Measurements from ENCODE around the gene NAA25. TPM values are rescaled to one million over a fixed set of nuclear protein-coding genes. Genes with fewer than 3 reads are reported as not detected.

Gene NAA25
- total RNA-seq: 10 to 100 TPM; 13.9 to 30.8 (median 23.0) TPM

GRCh38 chr12:112108202-112109079 is at the start of gene NAA25:
NAA25 (minus strand) TSS chr12:112108783; CDS start chr12:112108773, 10 bp downstream.
- peak within 1 kb of the TSS; percentile 72 for H3K4me3 ChIP-seq (ENCODE audit: low read depth, poor library complexity, severe bottlenecking)
- 1% methylated on average over 24 to 44 of the region's 74 CpGs for WGBS, 2 donors
- TF ChIP-seq POLR2A (IDR thresholded peaks at IDR 0.05): no peak
- TF ChIP-seq, protein P1, sequence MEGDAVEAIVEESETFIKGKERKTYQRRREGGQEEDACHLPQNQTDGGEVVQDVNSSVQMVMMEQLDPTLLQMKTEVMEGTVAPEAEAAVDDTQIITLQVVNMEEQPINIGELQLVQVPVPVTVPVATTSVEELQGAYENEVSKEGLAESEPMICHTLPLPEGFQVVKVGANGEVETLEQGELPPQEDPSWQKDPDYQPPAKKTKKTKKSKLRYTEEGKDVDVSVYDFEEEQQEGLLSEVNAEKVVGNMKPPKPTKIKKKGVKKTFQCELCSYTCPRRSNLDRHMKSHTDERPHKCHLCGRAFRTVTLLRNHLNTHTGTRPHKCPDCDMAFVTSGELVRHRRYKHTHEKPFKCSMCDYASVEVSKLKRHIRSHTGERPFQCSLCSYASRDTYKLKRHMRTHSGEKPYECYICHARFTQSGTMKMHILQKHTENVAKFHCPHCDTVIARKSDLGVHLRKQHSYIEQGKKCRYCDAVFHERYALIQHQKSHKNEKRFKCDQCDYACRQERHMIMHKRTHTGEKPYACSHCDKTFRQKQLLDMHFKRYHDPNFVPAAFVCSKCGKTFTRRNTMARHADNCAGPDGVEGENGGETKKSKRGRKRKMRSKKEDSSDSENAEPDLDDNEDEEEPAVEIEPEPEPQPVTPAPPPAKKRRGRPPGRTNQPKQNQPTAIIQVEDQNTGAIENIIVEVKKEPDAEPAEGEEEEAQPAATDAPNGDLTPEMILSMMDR (IDR thresholded peaks at IDR 0.05): no peak
- DNase-seq (ENCODE audit: low spot score in 2 of 2): peak; percentile 83 to 97
- intact Hi-C loops (cut with DNase I; ENCODE audit: low total_unique reads): no loop called here

DNA sequence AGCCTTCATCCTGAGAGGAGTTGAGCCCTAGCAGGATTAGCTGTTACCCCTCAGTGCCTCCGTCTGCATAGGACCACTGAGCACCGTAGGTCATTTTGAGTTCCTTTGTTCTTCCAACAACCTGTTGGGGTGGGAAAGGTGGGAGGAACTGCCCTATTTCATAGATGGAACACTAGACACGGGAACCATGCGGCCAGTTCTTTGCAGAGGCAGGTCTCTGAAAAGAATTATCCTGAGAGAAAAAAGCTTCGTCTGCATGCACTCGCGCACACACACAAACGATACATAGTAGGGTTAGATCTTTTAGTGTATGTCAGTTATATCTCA is 45.3 kb upstream of the NAA25 start:
- intact Hi-C loops (cut with DNase I; ENCODE audit: low total_unique reads): no loop called here
- TF ChIP-seq POLR2A (IDR thresholded peaks at IDR 0.05): no peak
- TF ChIP-seq, protein P1 (IDR thresholded peaks at IDR 0.05): no peak
- 87% methylated on average over 8 of the region's 8 CpGs for WGBS, 2 donors
- DNase-seq (ENCODE audit: low spot score in 2 of 2): no peak
- H3K4me3 ChIP-seq (ENCODE audit: low read depth, poor library complexity, severe bottlenecking): no peak overlapping the region

GRCh38 chr12:112153181-112153892 is 44.8 kb upstream of the NAA25 start:
- DNase-seq (ENCODE audit: low spot score in 2 of 2): peak in 1 of 2 donors; percentile 66
- no peak for TF ChIP-seq POLR2A (IDR thresholded peaks at IDR 0.05)
- TF ChIP-seq, protein P1 (IDR thresholded peaks at IDR 0.05): no peak
- WGBS, 2 donors: 80 to 87% methylated on average over 11 of the region's 11 CpGs

DNA sequence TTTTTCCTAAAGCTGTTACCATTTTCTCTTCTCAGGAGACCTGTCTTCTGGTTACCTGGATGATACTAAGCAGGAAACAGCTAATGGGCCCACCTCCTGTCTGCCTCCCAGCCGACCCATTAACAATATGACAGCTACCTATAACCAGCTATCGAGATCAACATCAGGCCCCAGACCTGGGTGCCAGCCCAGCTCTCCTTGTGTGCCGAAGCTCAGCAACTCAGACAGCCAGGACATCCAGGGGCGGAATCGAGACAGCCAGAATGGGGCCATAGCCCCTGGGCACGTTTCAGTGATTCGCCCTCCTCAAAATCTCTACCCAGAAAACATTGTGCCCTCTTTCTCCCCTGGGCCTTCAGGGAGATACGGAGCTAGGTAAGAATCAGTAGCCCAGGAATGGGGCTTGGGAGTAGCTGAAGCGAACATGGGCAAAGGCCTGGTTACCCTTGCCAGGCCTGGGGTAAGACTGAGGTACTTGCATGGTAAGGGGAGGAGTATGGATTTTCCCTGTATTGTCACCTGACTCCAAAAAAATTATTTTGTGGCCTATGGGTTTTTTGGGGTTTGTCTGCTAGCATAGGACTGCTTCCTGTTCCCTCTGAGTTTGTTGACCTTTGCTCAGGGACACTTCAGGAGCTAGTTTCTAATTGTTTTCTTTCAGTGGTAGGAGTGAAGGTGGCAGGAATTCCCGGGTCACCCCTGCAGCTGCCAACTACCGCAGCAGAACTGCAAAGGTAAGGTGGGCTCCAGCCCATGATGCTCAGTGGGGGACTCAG is 43.4 kb upstream of the NAA25 start:
- TF ChIP-seq, protein P1 (IDR thresholded peaks at IDR 0.05): no peak
- TF ChIP-seq POLR2A (IDR thresholded peaks at IDR 0.05): no peak
- 91 to 92% methylated on average over 11 of the region's 11 CpGs for WGBS, 2 donors
- intact Hi-C loops (cut with DNase I; ENCODE audit: low total_unique reads): no loop called here
- DNase-seq (ENCODE audit: low spot score in 2 of 2): peak in 1 of 2 donors; percentile 81
- H3K4me3 ChIP-seq (ENCODE audit: low read depth, poor library complexity, severe bottlenecking): no peak overlapping the region

More at GRCh38 chr12:112153181-112153892, 44.8 kb upstream of the NAA25 start:
- H3K4me3 ChIP-seq (ENCODE audit: low read depth, poor library complexity, severe bottlenecking): no peak overlapping the region
- intact Hi-C loops (cut with DNase I; ENCODE audit: low total_unique reads): no loop called here

GRCh38 chr12:112149596-112149995 is 41.0 kb upstream of the NAA25 start:
- intact Hi-C loops (cut with DNase I; ENCODE audit: low total_unique reads): no loop called here
- DNase-seq (ENCODE audit: low spot score in 2 of 2): peak in 1 of 2 donors; percentile 61
- no peak for TF ChIP-seq POLR2A (IDR thresholded peaks at IDR 0.05)
- TF ChIP-seq, protein P1 (IDR thresholded peaks at IDR 0.05): no peak
- 63 to 82% methylated on average over 5 of the region's 5 CpGs for WGBS, 2 donors
- H3K4me3 ChIP-seq (ENCODE audit: low read depth, poor library complexity, severe bottlenecking): no peak overlapping the region

All from lower leg skin (tissue), 4 donors.